H7 (cell line): Measurements from ENCODE around the gene PCDH9. TPM values are rescaled to one million over a fixed set of nuclear protein-coding genes. Genes with fewer than 3 reads are reported as not detected.

ENCODE experiments used
- DNase-seq: peaks from one replicate; pipeline ENCODE4 v3.0.0; 2012
- H3K27me3 ChIP-seq: 2 replicates; pipeline ENCODE4 v1.6.0; 2011; ENCODE audit warnings: mild to moderate bottlenecking, low read length; ENCODE audit not compliant: control insufficient read depth, insufficient read depth
- H3K36me3 ChIP-seq: replicated peaks from 2 replicates; pipeline ENCODE4 v1.5.1; 2011; ENCODE audit warnings: low read length; ENCODE audit not compliant: control insufficient read depth, insufficient read depth
- H3K4me3 ChIP-seq: 2 replicates; pipeline ENCODE4 v1.5.1; 2011; ENCODE audit warnings: low read depth, mild to moderate bottlenecking, control low read depth, low read length, moderate library complexity; ENCODE audit not compliant: insufficient read depth
- total RNA-seq: library from RNA; depleted of rRNA; stranded (reverse); fragments of >200 nt; shearing (Covaris generic); gene quantifications from 2 replicates; pipeline ENCODE4 v1.2.3, GENCODE V29; 2014

Gene PCDH9
- total RNA-seq, 1 experiment from 2014 or later: 0.14 TPM

DNA sequence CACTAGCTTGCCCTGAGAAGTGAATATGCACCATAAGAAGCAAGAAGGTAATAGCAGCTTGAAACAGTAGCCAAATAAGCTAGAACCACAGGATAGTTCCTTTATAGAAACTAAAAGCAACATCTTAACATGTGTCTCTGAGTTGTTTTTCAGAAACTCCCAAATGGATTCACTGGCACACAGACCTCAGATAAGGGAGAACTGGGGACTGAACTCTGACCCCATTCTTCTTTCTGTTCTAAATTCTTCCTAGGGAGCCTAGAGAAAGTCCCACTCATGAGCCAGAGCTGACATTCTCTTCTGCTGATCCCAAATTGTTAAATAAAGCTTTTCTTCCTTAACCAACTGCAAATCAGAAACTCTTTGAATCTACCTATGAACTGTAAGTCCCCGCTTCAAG lies 146.1 kb downstream of the PCDH9 start:
- no peak for DNase-seq
- no peaks in the 10 kb centered on the region for H3K36me3 ChIP-seq
- no peaks in the 10 kb centered on the region for H3K27me3 ChIP-seq
- H3K4me3 ChIP-seq: no peak overlapping the region

DNA sequence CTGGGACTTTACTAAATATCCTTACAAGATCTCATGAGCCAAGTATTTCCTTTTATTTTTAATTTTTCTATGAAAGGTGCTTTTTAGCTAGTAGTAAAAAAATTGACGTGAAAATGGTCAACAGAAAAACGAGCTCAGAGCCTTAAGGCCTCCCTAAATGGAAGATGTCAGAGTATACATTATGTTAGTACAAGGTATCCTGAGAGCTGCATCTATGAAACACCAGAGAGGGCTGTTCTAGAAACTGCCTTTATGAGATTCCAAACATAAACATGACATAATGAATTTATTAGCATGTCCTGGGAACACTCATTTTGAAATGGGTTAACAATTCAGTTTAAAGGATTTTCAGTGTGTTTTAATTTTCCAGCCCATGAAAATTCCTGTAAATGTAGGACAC lies 146.6 kb downstream of the PCDH9 start:
- no peak for DNase-seq
- Histone ChIP-seq H3K36me3 (no peaks in the 10 kb centered on the region), H3K27me3 (no peaks in the 10 kb centered on the region), H3K4me3 (no peak overlapping the region)

DNA sequence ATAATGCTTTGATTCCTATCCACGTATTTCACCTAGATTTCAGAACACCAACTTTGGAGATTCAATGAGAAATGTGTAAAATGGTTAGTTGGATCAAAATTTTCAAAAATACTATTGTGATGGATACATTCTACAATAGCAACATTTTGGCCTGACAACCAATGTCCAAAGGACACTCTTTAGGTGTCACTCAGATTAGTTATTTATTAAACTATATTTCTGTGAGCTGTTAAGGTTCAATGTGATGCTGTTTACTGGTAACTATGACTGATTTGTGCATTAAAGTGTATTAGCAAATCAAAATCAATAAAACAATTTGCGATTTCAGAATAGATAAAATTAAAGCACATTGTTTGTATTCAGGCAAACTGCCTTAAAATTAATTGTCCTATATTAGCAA lies 149.8 kb downstream of the PCDH9 start:
- DNase-seq: no peak
- H3K36me3 ChIP-seq: no peaks in the 10 kb centered on the region
- H3K4me3 ChIP-seq: no peak overlapping the region
- no peaks in the 10 kb centered on the region for H3K27me3 ChIP-seq

GRCh38 chr13:67078062-67078461 lies 152.1 kb downstream of the PCDH9 start:
- H3K36me3 ChIP-seq: no peaks in the 10 kb centered on the region

GRCh38 chr13:67077132-67077531 lies 153.0 kb downstream of the PCDH9 start:
- Histone ChIP-seq H3K27me3 (no peaks in the 10 kb centered on the region), H3K4me3 (no peak overlapping the region)
- no peak for DNase-seq

More at GRCh38 chr13:67078062-67078461, 152.1 kb downstream of the PCDH9 start:
- DNase-seq: no peak
- H3K27me3 ChIP-seq: no peaks in the 10 kb centered on the region
- H3K4me3 ChIP-seq: no peak overlapping the region

DNA sequence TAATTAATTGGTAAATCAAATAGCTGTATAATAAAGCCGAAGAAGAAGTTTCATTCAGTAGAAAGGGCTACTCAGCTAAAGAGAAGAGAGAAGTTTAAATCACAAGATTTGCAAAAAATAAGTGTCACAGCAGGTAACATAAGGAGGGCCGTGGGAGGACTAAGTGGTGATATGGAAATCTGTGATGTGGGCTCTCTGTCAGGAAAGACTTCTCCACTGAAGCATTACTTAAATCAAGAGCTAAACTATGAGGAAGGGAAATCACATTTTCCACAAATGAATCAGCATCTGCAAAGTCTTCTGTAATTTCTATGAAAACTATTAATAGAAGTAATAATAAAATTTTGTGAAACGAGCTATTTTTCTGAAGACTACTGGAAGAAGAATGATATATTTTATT lies 153.8 kb downstream of the PCDH9 start:
- Histone ChIP-seq H3K4me3 (no peak overlapping the region), H3K27me3 (no peaks in the 10 kb centered on the region), H3K36me3 (no peaks in the 10 kb centered on the region)
- no peak for DNase-seq

More at GRCh38 chr13:67077132-67077531, 153.0 kb downstream of the PCDH9 start:
- no peaks in the 10 kb centered on the region for H3K36me3 ChIP-seq

DNA sequence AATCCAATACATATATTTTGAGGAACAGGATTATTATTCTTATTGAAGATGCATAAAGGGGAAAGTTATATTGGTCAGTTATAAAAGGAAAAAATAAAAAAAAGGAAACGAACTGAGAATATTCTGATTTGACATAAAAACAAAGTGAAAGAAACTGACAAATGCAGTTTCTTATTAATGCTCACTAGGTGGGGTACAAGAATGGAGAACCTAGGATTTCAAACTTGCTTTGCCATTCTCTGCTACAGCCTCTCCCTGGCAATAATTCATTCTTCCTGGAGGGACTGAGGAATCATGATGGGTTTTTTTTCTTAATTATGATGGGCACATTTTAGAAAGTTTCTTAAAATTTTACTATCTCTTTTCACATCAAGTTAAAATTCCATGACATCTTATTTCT lies 154.9 kb downstream of the PCDH9 start:
- Histone ChIP-seq H3K27me3 (no peaks in the 10 kb centered on the region), H3K36me3 (no peaks in the 10 kb centered on the region), H3K4me3 (no peak overlapping the region)
- DNase-seq: no peak

- Histone ChIP-seq H3K27me3 (no peaks in the 10 kb centered on the region), H3K4me3 (no peak overlapping the region), H3K36me3 (no peaks in the 10 kb centered on the region)
- no peak for DNase-seq
These were observed 158.1 kb downstream of the PCDH9 start for GRCh38 chr13:67071918-67072598.

DNA sequence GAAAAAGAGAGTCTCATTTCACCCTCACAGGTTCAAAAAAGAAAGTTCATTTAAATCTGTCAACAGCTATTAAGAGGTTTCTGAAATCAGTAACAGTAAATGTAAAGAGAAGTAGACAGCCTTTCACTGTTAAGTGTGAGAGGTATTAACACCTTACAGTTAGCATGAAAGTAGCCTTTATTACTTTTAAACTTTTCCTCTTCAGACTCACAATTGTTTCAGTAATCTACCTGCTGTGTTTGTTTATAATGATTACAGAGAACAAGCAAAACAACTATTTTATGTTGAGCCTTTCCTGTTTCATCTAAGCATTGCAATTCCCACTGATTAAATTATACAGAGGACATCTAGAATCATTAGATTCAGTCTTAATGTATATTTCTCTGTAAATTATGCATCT lies 159.8 kb downstream of the PCDH9 start:
- no peaks in the 10 kb centered on the region for H3K36me3 ChIP-seq
- H3K27me3 ChIP-seq: no peaks in the 10 kb centered on the region
- no peak overlapping the region for H3K4me3 ChIP-seq
- DNase-seq: no peak

GRCh38 chr13:67069117-67069767 lies 160.9 kb downstream of the PCDH9 start:
- Histone ChIP-seq H3K4me3 (no peak overlapping the region), H3K27me3 (no peaks in the 10 kb centered on the region), H3K36me3 (no peaks in the 10 kb centered on the region)
- no peak for DNase-seq

GRCh38 chr13:67064920-67065319 lies 165.2 kb downstream of the PCDH9 start:
- no peak for DNase-seq
- no peaks in the 10 kb centered on the region for H3K27me3 ChIP-seq
- H3K4me3 ChIP-seq: no peak overlapping the region
- H3K36me3 ChIP-seq: no peaks in the 10 kb centered on the region

GRCh38 chr13:67063036-67063435 lies 167.1 kb downstream of the PCDH9 start:
- no peaks in the 10 kb centered on the region for H3K27me3 ChIP-seq
- no peak for DNase-seq
- no peak overlapping the region for H3K4me3 ChIP-seq
- no peaks in the 10 kb centered on the region for H3K36me3 ChIP-seq

DNA sequence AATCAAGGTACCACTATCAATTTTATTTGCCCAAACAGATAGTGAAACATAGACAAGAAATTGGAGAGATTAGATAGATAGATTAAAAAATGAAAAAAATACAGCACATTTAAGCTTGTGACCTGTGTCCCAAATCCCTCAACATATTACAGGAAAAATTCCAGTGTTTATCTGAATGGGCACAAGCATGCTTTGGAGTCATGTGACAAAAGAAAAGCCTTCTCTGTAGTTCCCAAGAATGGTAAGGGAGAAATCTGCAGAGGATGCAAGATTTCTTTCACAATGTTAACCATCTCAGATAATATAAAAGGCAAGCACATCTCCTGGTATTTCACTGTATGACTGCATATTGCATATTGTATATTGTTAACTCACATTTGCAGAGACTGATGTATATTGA lies 168.0 kb downstream of the PCDH9 start:
- Histone ChIP-seq H3K27me3 (no peaks in the 10 kb centered on the region), H3K36me3 (no peaks in the 10 kb centered on the region), H3K4me3 (no peak overlapping the region)
- DNase-seq: no peak

DNA sequence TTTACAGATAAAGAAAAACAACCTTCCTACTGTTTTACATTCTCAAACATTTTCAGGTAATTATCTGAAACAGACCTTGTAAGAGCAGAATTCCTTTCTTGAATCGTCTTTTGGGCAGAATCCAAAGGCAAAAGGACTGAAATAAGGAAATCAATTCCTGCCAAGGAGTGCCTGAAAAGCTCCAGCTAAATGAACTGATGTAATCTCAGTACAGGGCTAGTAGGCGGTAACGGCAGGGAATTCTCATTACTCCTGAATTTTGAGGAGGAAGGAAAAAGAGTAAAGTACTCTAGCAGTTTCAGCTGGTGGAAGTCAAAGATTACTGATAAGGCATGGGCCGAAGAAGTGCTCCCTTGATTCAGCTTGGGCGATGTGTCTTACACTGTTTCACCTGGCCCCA lies 168.4 kb downstream of the PCDH9 start:
- no peak for DNase-seq
- no peak overlapping the region for H3K4me3 ChIP-seq
- no peaks in the 10 kb centered on the region for H3K36me3 ChIP-seq
- no peaks in the 10 kb centered on the region for H3K27me3 ChIP-seq

- peak; percentile 0 for DNase-seq
- Histone ChIP-seq H3K4me3 (no peak overlapping the region), H3K36me3 (no peaks in the 10 kb centered on the region), H3K27me3 (no peaks in the 10 kb centered on the region)
These were observed 177.3 kb downstream of the PCDH9 start for GRCh38 chr13:67052550-67053490.
